ENCODE measurements around the gene CUTC.

CUTC gene

DNA sequence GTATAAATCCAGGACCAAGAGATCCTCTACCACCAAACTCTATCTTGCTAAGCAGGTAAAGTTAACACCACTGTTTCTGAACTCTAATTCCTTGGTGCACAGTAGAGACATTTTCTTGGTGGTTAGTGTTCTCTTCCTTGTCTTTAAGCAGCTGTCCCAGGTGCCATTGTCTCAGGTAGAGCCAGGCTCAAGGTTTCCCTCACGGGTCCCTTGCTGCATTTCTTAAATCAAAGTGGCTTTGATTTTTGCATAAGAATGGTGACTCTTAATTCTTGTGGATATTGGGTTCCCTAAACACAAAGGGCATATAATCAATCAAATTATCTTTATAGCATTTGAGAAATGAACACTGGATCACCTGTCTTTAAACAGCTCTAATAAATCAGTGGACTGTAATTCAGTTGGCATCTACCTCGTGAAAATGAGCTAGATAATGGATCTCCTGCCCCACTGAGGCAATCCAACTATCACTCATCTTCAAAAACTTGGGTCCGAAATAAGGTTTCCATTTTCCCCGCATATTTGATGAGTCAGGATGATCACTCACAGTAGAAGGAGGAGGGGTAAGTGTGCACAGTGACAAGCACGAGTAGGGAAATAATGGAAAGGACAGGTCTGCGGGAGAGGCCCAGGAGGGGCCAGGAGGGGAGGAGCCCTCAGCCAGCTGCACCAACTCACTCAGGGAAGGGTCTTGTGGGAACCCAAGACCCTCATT lies 52.9 kb downstream of the CUTC start:
- TF ChIP-seq GATA3 (IDR thresholded peaks at IDR 0.05; ENCODE audit: low read depth, low read length) (no peak), GATA2 (IDR thresholded peaks at IDR 0.05; ENCODE audit: low read depth, low read length) (no peak)

GRCh38 chr10:99785646-99786045 lies 53.6 kb downstream of the CUTC start:
- no peak for TF ChIP-seq GATA2 (IDR thresholded peaks at IDR 0.05; ENCODE audit: low read depth, low read length)
- TF ChIP-seq GATA3 (IDR thresholded peaks at IDR 0.05; ENCODE audit: low read depth, low read length) = no peak

DNA sequence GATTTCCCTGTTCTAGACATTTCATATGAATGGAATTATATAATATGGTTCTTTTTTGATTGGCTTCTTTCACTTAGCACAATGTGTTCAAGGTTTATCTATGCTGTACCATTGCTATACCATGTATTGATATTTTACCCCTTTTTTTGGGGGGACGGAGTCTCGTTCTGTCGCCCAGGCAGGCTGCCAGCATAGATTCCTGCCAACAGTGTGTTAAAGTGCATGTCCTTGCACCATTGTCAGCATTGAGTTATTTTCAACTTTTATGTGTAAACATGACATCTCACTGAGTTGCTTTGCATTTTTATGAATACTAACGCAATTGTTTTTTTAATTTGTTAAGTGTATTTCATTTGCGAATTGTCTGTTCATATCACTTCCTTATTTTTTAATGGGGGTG lies 55.3 kb downstream of the CUTC start:
- no peak for TF ChIP-seq GATA3 (IDR thresholded peaks at IDR 0.05; ENCODE audit: low read depth, low read length)
- no peak for TF ChIP-seq GATA2 (IDR thresholded peaks at IDR 0.05; ENCODE audit: low read depth, low read length)

- TF ChIP-seq GATA2 (IDR thresholded peaks at IDR 0.05; ENCODE audit: low read depth, low read length) = no peak
- TF ChIP-seq GATA3 (IDR thresholded peaks at IDR 0.05; ENCODE audit: low read depth, low read length) = no peak
These were observed 55.9 kb downstream of the CUTC start for GRCh38 chr10:99787782-99788445.

DNA sequence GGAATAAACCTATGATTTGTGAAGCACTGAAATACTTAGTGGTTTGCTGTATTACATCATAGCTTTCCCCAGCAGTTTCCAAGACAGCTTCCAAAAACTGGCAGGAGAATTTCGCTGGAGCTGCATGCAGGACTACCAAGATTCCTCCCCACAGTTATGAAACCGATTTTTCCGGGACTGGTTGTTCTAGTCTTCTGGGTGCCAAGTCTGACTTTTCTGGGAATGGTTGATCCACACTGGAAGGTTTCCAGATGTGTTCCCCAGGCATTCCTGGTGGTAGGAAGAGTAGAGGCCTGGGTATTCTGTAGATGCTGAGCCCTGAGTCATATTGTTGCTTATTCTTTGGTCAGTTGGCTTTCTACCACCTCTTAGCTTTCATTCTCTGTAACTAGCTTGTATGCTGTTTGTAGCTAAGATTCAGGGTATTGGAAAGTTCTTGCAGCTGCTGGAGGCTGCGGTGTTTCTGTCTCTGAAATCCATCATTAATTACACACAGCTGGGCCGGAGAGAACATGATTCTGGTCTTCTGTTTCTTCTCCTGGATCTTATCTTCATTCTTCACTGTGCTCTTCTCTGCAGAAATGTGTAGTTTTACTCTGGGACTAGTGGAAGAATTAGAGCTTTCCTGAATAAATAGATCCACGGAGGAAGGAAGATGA lies 56.7 kb downstream of the CUTC start:
- no peak for TF ChIP-seq GATA2 (IDR thresholded peaks at IDR 0.05; ENCODE audit: low read depth, low read length)

DNA sequence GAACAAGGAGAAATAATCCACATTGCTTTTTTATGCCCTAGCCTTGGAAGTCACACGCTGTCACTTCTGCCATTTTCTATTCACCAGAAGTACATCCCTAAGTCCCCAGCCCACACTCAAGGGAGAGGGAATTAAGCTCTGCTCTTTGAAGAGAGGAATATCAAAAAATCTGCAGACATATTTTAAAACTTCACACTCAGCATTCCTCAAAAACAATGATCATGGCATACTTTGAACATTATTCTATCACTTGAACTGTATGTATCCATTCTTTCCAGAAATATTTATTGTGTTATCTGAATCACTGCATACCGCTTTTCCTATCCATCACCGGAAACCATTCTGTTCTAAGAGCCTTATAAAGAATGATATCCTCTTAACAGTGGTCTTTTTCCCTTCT lies 59.8 kb downstream of the CUTC start:
- TF ChIP-seq GATA2 (IDR thresholded peaks at IDR 0.05; ENCODE audit: low read depth, low read length) = no peak
- TF ChIP-seq GATA3 (IDR thresholded peaks at IDR 0.05; ENCODE audit: low read depth, low read length) = no peak

DNA sequence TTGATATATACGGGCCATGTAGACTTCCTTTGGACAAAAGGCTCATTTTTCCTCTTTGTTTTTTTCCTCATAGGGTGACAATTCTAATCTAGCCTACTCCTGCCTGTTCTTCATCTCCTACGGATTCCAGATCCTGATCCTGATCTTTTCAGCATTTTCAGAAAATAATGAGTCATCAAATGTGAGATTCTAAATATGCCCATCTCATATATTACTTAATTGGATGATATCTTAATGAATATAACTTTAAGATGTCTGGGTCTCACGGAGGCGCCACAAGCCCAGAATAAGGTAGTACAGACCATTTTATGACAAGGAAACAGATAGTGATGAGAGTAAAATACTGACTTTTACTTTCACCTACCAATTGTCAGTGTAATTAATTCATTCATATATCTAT lies 61.8 kb downstream of the CUTC start:
- no peak for TF ChIP-seq GATA2 (IDR thresholded peaks at IDR 0.05; ENCODE audit: low read depth, low read length)
- no peak for TF ChIP-seq GATA3 (IDR thresholded peaks at IDR 0.05; ENCODE audit: low read depth, low read length)

DNA sequence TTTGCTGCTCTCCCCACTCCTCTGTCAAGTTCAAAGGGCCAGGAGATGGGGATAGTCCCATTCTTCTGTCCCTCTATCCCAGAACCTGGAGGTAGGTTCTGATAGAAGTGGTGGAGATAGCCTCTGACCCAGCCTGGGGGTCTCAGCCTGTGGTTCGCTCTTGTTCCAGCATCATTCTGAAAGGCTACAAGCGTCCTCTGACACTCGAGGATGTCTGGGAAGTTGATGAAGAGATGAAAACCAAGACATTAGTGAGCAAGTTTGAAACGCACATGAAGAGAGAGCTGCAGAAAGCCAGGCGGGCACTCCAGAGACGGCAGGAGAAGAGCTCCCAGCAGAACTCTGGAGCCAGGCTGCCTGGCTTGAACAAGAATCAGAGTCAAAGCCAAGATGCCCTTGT lies 64.9 kb downstream of the CUTC start:
- no peak for TF ChIP-seq GATA2 (IDR thresholded peaks at IDR 0.05; ENCODE audit: low read depth, low read length)
- TF ChIP-seq GATA3 (IDR thresholded peaks at IDR 0.05; ENCODE audit: low read depth, low read length) = no peak

- TF ChIP-seq GATA3 (IDR thresholded peaks at IDR 0.05; ENCODE audit: low read depth, low read length) (no peak), GATA2 (IDR thresholded peaks at IDR 0.05; ENCODE audit: low read depth, low read length) (no peak)
These were observed 66.0 kb downstream of the CUTC start for GRCh38 chr10:99798031-99798430.

DNA sequence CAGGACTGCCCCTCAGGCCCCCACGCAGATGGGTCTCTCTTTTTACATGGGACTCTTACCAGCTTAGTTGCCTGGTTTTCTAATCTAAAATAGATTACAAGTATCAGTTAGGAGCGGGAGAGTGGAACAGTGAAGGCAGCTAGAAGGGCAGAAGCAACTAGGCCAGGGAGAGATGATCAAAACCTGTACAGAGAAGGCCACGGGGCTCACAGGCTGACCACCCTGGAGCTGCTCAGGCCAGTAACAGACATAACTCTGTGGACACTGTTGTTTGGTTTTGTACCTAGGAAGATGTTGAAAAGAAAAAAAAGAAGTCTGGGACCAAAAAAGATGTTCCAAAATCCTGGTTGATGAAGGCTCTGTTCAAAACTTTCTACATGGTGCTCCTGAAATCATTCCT lies 66.9 kb downstream of the CUTC start:
- TF ChIP-seq GATA2 (IDR thresholded peaks at IDR 0.05; ENCODE audit: low read depth, low read length) (no peak), GATA3 (IDR thresholded peaks at IDR 0.05; ENCODE audit: low read depth, low read length) (no peak)

DNA sequence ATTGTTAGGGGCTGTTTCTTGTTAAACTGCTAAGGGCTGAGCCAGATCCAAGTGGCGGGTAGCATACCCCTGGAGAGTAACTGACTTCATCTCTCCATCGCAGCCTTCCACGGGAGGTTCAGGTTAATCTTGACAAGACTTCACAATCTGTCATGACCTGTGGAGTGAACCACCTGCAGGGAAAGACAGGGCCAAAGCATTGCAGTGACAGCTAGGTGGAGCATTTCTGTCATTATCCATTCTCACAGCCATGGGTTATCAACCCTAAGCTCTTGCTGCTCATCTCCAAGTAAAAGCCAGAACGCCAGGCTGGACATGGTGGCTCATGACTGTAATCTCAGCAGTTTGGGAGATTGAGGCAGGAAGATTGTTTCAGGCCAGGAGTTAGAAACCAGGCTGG lies 67.6 kb downstream of the CUTC start:
- TF ChIP-seq GATA3 (IDR thresholded peaks at IDR 0.05; ENCODE audit: low read depth, low read length) = no peak
- TF ChIP-seq GATA2 (IDR thresholded peaks at IDR 0.05; ENCODE audit: low read depth, low read length) = no peak

- TF ChIP-seq GATA3 (IDR thresholded peaks at IDR 0.05; ENCODE audit: low read depth, low read length) (no peak), GATA2 (IDR thresholded peaks at IDR 0.05; ENCODE audit: low read depth, low read length) (no peak)
These were observed 72.4 kb downstream of the CUTC start for GRCh38 chr10:99804471-99804870.

DNA sequence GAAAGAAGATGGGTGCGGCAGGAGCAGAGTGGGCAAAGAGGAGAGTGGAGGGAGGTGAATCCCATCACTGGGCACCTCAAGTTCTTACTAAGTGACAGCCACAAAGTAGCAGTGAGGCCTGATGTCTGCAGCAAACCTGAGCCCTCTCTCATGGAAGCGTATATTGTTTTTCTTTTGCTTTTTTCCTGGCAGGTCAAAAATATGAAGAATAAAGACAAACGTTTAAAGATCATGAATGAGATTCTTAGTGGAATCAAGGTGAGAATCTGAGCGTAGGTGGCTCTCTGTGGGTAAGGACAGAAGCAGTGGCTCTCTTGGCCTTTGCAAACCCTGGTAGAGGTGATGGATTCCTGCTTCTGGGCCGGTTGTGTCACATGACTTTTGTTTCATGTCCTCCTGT lies 73.2 kb downstream of the CUTC start:
- TF ChIP-seq GATA3 (IDR thresholded peaks at IDR 0.05; ENCODE audit: low read depth, low read length) = no peak
- no peak for TF ChIP-seq GATA2 (IDR thresholded peaks at IDR 0.05; ENCODE audit: low read depth, low read length)
